ENCODE data around the gene BIRC5.

- TF ChIP-seq, protein P1, sequence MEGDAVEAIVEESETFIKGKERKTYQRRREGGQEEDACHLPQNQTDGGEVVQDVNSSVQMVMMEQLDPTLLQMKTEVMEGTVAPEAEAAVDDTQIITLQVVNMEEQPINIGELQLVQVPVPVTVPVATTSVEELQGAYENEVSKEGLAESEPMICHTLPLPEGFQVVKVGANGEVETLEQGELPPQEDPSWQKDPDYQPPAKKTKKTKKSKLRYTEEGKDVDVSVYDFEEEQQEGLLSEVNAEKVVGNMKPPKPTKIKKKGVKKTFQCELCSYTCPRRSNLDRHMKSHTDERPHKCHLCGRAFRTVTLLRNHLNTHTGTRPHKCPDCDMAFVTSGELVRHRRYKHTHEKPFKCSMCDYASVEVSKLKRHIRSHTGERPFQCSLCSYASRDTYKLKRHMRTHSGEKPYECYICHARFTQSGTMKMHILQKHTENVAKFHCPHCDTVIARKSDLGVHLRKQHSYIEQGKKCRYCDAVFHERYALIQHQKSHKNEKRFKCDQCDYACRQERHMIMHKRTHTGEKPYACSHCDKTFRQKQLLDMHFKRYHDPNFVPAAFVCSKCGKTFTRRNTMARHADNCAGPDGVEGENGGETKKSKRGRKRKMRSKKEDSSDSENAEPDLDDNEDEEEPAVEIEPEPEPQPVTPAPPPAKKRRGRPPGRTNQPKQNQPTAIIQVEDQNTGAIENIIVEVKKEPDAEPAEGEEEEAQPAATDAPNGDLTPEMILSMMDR (IDR thresholded peaks at IDR 0.05; ENCODE audit: low read depth, low read length, poor library complexity, severe bottlenecking): no peak
- no peak for TF ChIP-seq EZH2phosphoT487 (IDR thresholded peaks at IDR 0.05; ENCODE audit: borderline replicate concordance, low read length)
These were observed 27.9 kb upstream of the BIRC5 start for GRCh38 chr17:78185981-78186691.
